ENCODE measurements around the gene UGT2B15.
"Not testable (repeated sequence)": the region's sequence is repeated elsewhere in the genome, so short reads cannot be mapped to it uniquely, and the experiment has no call there.

Gene UGT2B15

GRCh38 chr4:68655764-68656444 lies 14.5 kb downstream of the UGT2B15 start:
- no peak for DNase-seq

GRCh38 chr4:68654946-68655721 lies 15.3 kb downstream of the UGT2B15 start:
- no peak for DNase-seq

- no peak for DNase-seq
Observed at GRCh38 chr4:68651932-68652331, 18.5 kb downstream of the UGT2B15 start.

- DNase-seq: no peak
Observed at GRCh38 chr4:68630371-68630770, 40.1 kb downstream of the UGT2B15 start.

GRCh38 chr4:68622731-68623130 lies 47.7 kb downstream of the UGT2B15 start:
- not testable (repeated sequence) for DNase-seq

GRCh38 chr4:68617003-68617698 lies 53.3 kb downstream of the UGT2B15 start:
- DNase-seq: no peak

GRCh38 chr4:68615699-68616422 lies 54.6 kb downstream of the UGT2B15 start:
- DNase-seq: no peak

GRCh38 chr4:68613752-68614151 lies 56.7 kb downstream of the UGT2B15 start:
- no peak for DNase-seq

GRCh38 chr4:68606240-68606639 lies 64.2 kb downstream of the UGT2B15 start:
- no peak for DNase-seq

- no peak for DNase-seq
Observed at GRCh38 chr4:68599150-68599549, 71.3 kb downstream of the UGT2B15 start.

- no peak for DNase-seq
Observed at GRCh38 chr4:68597482-68597881, 73.0 kb downstream of the UGT2B15 start.

Measured in SHP77 (cell line).